WTC11 (cell line): Measurements from ENCODE around the gene COPB2.

Experiments used
- ATF1 ChIP-seq: sonication (generic); formaldehyde crosslinking; IDR thresholded peaks from 2 replicates; pipeline ENCODE4 v1.8.1; 2023; ENCODE audit warnings: mild to moderate bottlenecking, moderate library complexity, missing genetic modification reagents
- CTCF ChIP-seq: fragments of 200-600 bp; IDR thresholded peaks from 2 replicates; pipeline ENCODE4 v1.8.0; 2022; ENCODE audit warnings: antibody characterized with exemption
- GTF2I ChIP-seq: fragments of 250-450 bp; sonication (Bioruptor Pico); conservative IDR thresholded peaks from 2 replicates; pipeline ENCODE4 v1.4.0; 2021; ENCODE audit warnings: mild to moderate bottlenecking
- IRF2 ChIP-seq: sonication (generic); formaldehyde crosslinking; IDR thresholded peaks from 2 replicates; pipeline ENCODE4 v1.8.0; 2022; ENCODE audit warnings: low read depth, missing genetic modification reagents, borderline replicate concordance
- JUN ChIP-seq: sonication (generic); formaldehyde crosslinking; IDR thresholded peaks from 2 replicates; pipeline ENCODE4 v1.8.0; 2023; ENCODE audit warnings: mild to moderate bottlenecking, missing genetic modification reagents
- NFYB ChIP-seq: sonication (generic); formaldehyde crosslinking; conservative IDR thresholded peaks from 2 replicates; pipeline ENCODE4 v1.8.0; 2022; ENCODE audit warnings: low read depth, missing genetic modification reagents
- USF2 ChIP-seq: sonication (generic); formaldehyde crosslinking; IDR thresholded peaks from 2 replicates; pipeline ENCODE4 v1.8.1; 2023; ENCODE audit warnings: mild to moderate bottlenecking, missing genetic modification reagents, moderate library complexity
- ZNF121 ChIP-seq: sonication (generic); formaldehyde crosslinking; IDR thresholded peaks from 2 replicates; pipeline ENCODE4 v1.8.0; 2023; ENCODE audit warnings: missing genetic modification reagents
- ZNF138 ChIP-seq: sonication (generic); formaldehyde crosslinking; conservative IDR thresholded peaks from 2 replicates; pipeline ENCODE4 v1.8.1; 2022; ENCODE audit warnings: mild to moderate bottlenecking, moderate library complexity, missing genetic modification reagents
- ZNF396 ChIP-seq: fragments of 250-450 bp; sonication (Bioruptor Pico); IDR thresholded peaks from 2 replicates; pipeline ENCODE4 v1.8.0; 2021; ENCODE audit warnings: mild to moderate bottlenecking, moderate library complexity, borderline replicate concordance
- TF ChIP-seq, protein P1 (sequence below): sonication (generic); formaldehyde crosslinking; IDR thresholded peaks from 2 replicates; pipeline ENCODE4 v1.8.0; 2022; ENCODE audit warnings: mild to moderate bottlenecking, missing genetic modification reagents
- TF ChIP-seq, protein P2 (sequence below): sonication (generic); formaldehyde crosslinking; conservative IDR thresholded peaks from 2 replicates; pipeline ENCODE4 v1.8.1; 2022; ENCODE audit warnings: mild to moderate bottlenecking, missing genetic modification reagents
- TF ChIP-seq, protein P3 (sequence below): sonication (generic); formaldehyde crosslinking; IDR thresholded peaks from 2 replicates; pipeline ENCODE4 v1.8.1; 2022; ENCODE audit warnings: mild to moderate bottlenecking, moderate library complexity, missing genetic modification reagents

- no peak for TF ChIP-seq CTCF
- no peak for TF ChIP-seq NFYB
- no peak for TF ChIP-seq JUN
- TF ChIP-seq USF2 = no peak
- TF ChIP-seq GTF2I (CRISPR knock-in tag) = no peak
- TF ChIP-seq, protein P1, sequence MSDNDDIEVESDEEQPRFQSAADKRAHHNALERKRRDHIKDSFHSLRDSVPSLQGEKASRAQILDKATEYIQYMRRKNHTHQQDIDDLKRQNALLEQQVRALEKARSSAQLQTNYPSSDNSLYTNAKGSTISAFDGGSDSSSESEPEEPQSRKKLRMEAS (CRISPR knock-in tag) = no peak
- TF ChIP-seq ZNF121 (CRISPR knock-in tag) = no peak
- TF ChIP-seq IRF2 (CRISPR knock-in tag) = no peak
- no peak for TF ChIP-seq ATF1 (CRISPR knock-in tag)
- no peak for TF ChIP-seq ZNF138
- no peak for TF ChIP-seq ZNF396 (CRISPR knock-in tag)
- TF ChIP-seq, protein P2, sequence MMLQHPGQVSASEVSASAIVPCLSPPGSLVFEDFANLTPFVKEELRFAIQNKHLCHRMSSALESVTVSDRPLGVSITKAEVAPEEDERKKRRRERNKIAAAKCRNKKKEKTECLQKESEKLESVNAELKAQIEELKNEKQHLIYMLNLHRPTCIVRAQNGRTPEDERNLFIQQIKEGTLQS (CRISPR knock-in tag) = no peak
- TF ChIP-seq, protein P3, sequence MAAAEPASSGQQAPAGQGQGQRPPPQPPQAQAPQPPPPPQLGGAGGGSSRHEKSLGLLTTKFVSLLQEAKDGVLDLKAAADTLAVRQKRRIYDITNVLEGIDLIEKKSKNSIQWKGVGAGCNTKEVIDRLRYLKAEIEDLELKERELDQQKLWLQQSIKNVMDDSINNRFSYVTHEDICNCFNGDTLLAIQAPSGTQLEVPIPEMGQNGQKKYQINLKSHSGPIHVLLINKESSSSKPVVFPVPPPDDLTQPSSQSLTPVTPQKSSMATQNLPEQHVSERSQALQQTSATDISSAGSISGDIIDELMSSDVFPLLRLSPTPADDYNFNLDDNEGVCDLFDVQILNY (CRISPR knock-in tag) = no peak
These were observed 30.4 kb downstream of the COPB2 start for GRCh38 chr3:139358841-139359562.
